ENCODE results near the gene LCT. TPM values are rescaled to one million over a fixed set of nuclear protein-coding genes. Genes with fewer than 3 reads are reported as not detected.

Gene LCT
- total and polyA plus RNA-seq, 2 of the 13 experiments (the other 11 are each of a cell fraction or from before 2014, with no cell fraction given): not detected

GRCh38 chr2:135885709-135886108, 48.7 kb upstream of the LCT start (continued):
- TF ChIP-seq ZNF770 (CRISPR knock-in tag; IDR thresholded peaks at IDR 0.05): no peak
- TF ChIP-seq DMTF1 (CRISPR knock-in tag; IDR thresholded peaks at IDR 0.05): no peak
- TF ChIP-seq ZFP91 (CRISPR knock-in tag; IDR thresholded peaks at IDR 0.05; ENCODE audit: borderline replicate concordance): no peak
- no peak for TF ChIP-seq ZNF317 (CRISPR knock-in tag; IDR thresholded peaks at IDR 0.05)
- no peak for TF ChIP-seq RCOR2 (CRISPR knock-in tag; IDR thresholded peaks at IDR 0.05)
- no peak for TF ChIP-seq MTF1 (CRISPR knock-in tag; IDR thresholded peaks at IDR 0.05)
- TF ChIP-seq NR3C1 (CRISPR knock-in tag; IDR thresholded peaks at IDR 0.05): no peak
- TF ChIP-seq HNRNPLL (IDR thresholded peaks at IDR 0.05; ENCODE audit: low read depth, low read length, poor library complexity, severe bottlenecking): no peak
- no peak for TF ChIP-seq KMT2A (CRISPR knock-in tag; IDR thresholded peaks at IDR 0.05)

Data from HepG2 (cell line).